ENCODE measurements around the gene PLEKHH2. TPM values are rescaled to one million over a fixed set of nuclear protein-coding genes. Genes with fewer than 3 reads are reported as not detected.
A peak's percentile ranks its signal among the peaks of the same experiment; 100 is the strongest.

Gene PLEKHH2
- total RNA-seq, 2 experiments from 2014 or later: 0.20 to 0.40 TPM

- no peaks in the 10 kb centered on the region for H3K27me3 Mint-ChIP-seq
- no peak overlapping the region for H3K27ac Mint-ChIP-seq
- no peak overlapping the region for H3K4me3 Mint-ChIP-seq
- no peak for DNase-seq
- POLR2A ChIA-PET: no interaction called here
- no peaks in the 10 kb centered on the region for H3K9me3 Mint-ChIP-seq
- CTCF ChIA-PET: interaction anchor here (2.2 kb wide), 1 partner anchor 12 kb away, joined by 6 read pairs; the partner anchor contains the start of gene DYNC2LI1
- H3K36me3 Mint-ChIP-seq (ENCODE audit: low read depth): no peaks in the 10 kb centered on the region
- no peaks in the 10 kb centered on the region for H3K4me1 Mint-ChIP-seq
Observed at GRCh38 chr2:43762286-43762685, 125.2 kb downstream of the PLEKHH2 start.

- no peak overlapping the region for H3K27ac Mint-ChIP-seq
- POLR2A ChIA-PET: interaction anchor here (0.6 kb wide), 1 partner anchor 120 kb away, joined by 3 read pairs; no protein-coding TSS in a partner anchor
- CTCF ChIA-PET: no interaction called here
- H3K9me3 Mint-ChIP-seq: no peaks in the 10 kb centered on the region
- no peaks in the 10 kb centered on the region for H3K36me3 Mint-ChIP-seq (ENCODE audit: low read depth)
- H3K4me1 Mint-ChIP-seq: no peaks in the 10 kb centered on the region
- H3K4me3 Mint-ChIP-seq: no peak overlapping the region
- H3K27me3 Mint-ChIP-seq: no peaks in the 10 kb centered on the region
- no peak for DNase-seq
Observed at GRCh38 chr2:43763091-43763490, 126.0 kb downstream of the PLEKHH2 start.

- H3K27me3 Mint-ChIP-seq: no peaks in the 10 kb centered on the region
- H3K9me3 Mint-ChIP-seq: no peaks in the 10 kb centered on the region
- no peaks in the 10 kb centered on the region for H3K4me1 Mint-ChIP-seq
- POLR2A ChIA-PET: no interaction called here
- DNase-seq: no peak
- CTCF ChIA-PET: interaction anchor here (1.6 kb wide), 1 partner anchor 9 kb away, joined by 5 read pairs; the partner anchor contains the start of gene DYNC2LI1
- H3K4me3 Mint-ChIP-seq: no peak overlapping the region
- no peaks in the 10 kb centered on the region for H3K36me3 Mint-ChIP-seq (ENCODE audit: low read depth)
- no peak overlapping the region for H3K27ac Mint-ChIP-seq
Observed at GRCh38 chr2:43764086-43764705, 127.1 kb downstream of the PLEKHH2 start.

GRCh38 chr2:43766006-43766405 lies 128.9 kb downstream of the PLEKHH2 start:
- no peaks in the 10 kb centered on the region for H3K27me3 Mint-ChIP-seq
- DNase-seq: no peak
- POLR2A ChIA-PET: no interaction called here
- H3K4me3 Mint-ChIP-seq: no peak overlapping the region
- CTCF ChIA-PET: no interaction called here
- no peaks in the 10 kb centered on the region for H3K36me3 Mint-ChIP-seq (ENCODE audit: low read depth)
- no peaks in the 10 kb centered on the region for H3K4me1 Mint-ChIP-seq
- no peaks in the 10 kb centered on the region for H3K9me3 Mint-ChIP-seq
- no peak overlapping the region for H3K27ac Mint-ChIP-seq

- ChIA-PET POLR2A (no interaction called here), CTCF (interaction anchor here (1.3 kb wide), 2 partner anchors 9 to 13 kb away, joined by 5 to 6 read pairs; no protein-coding TSS in a partner anchor)
- Mint-ChIP-seq H3K27me3 (no peaks in the 10 kb centered on the region), H3K4me3 (peak within 1 kb of the TSS; percentile 92), H3K4me1 (peaks cover 16% of the 10 kb centered on the region), H3K36me3 (ENCODE audit: low read depth) (no peaks in the 10 kb centered on the region), H3K9me3 (no peaks in the 10 kb centered on the region), H3K27ac (peak within 1 kb of the TSS; percentile 73)
- peak; percentile 83 for DNase-seq
Observed at GRCh38 chr2:43773876-43774613, 137.0 kb downstream of the PLEKHH2 start, which contains the start of gene DYNC2LI1. DYNC2LI1 (plus strand) TSS chr2:43774039; CDS start chr2:43774139, 100 bp downstream.

GRCh38 chr2:43774617-43775016 lies 137.6 kb downstream of the PLEKHH2 start:
- no peaks in the 10 kb centered on the region for H3K9me3 Mint-ChIP-seq
- ChIA-PET POLR2A (no interaction called here), CTCF (interaction anchor here (1.3 kb wide), 1 partner anchor 13 kb away, joined by 6 read pairs; no protein-coding TSS in a partner anchor)
- no peaks in the 10 kb centered on the region for H3K27me3 Mint-ChIP-seq
- H3K36me3 Mint-ChIP-seq (ENCODE audit: low read depth): no peaks in the 10 kb centered on the region
- peak overlapping the region; percentile 92 for H3K4me3 Mint-ChIP-seq
- peak overlapping the region; percentile 63 for H3K27ac Mint-ChIP-seq
- peaks cover 16% of the 10 kb centered on the region for H3K4me1 Mint-ChIP-seq
- DNase-seq: no peak

GRCh38 chr2:43776324-43776723 lies 139.3 kb downstream of the PLEKHH2 start:
- CTCF ChIA-PET: no interaction called here
- DNase-seq: no peak
- H3K36me3 Mint-ChIP-seq (ENCODE audit: low read depth): no peaks in the 10 kb centered on the region
- no peaks in the 10 kb centered on the region for H3K27me3 Mint-ChIP-seq
- H3K4me3 Mint-ChIP-seq: no peak overlapping the region
- POLR2A ChIA-PET: no interaction called here
- H3K9me3 Mint-ChIP-seq: no peaks in the 10 kb centered on the region
- H3K4me1 Mint-ChIP-seq: peaks cover 16% of the 10 kb centered on the region
- H3K27ac Mint-ChIP-seq: no peak overlapping the region

- peaks cover 16% of the 10 kb centered on the region for H3K4me1 Mint-ChIP-seq
- POLR2A ChIA-PET: interaction anchor here (0.7 kb wide), 1 partner anchor 553 kb away, joined by 3 read pairs; no protein-coding TSS in a partner anchor
- H3K27me3 Mint-ChIP-seq: no peaks in the 10 kb centered on the region
- no peak overlapping the region for H3K4me3 Mint-ChIP-seq
- no peaks in the 10 kb centered on the region for H3K9me3 Mint-ChIP-seq
- DNase-seq: no peak
- H3K36me3 Mint-ChIP-seq (ENCODE audit: low read depth): no peaks in the 10 kb centered on the region
- CTCF ChIA-PET: no interaction called here
- H3K27ac Mint-ChIP-seq: no peak overlapping the region
Observed at GRCh38 chr2:43777306-43777926, 140.4 kb downstream of the PLEKHH2 start.

GRCh38 chr2:43778233-43778632 lies 141.2 kb downstream of the PLEKHH2 start:
- Mint-ChIP-seq H3K27ac (no peak overlapping the region), H3K4me1 (peaks cover 14% of the 10 kb centered on the region), H3K27me3 (no peaks in the 10 kb centered on the region), H3K9me3 (no peaks in the 10 kb centered on the region), H3K4me3 (no peak overlapping the region), H3K36me3 (ENCODE audit: low read depth) (no peaks in the 10 kb centered on the region)
- no peak for DNase-seq
- ChIA-PET POLR2A (no interaction called here), CTCF (no interaction called here)

GRCh38 chr2:43787895-43788294 lies 150.8 kb downstream of the PLEKHH2 start:
- POLR2A ChIA-PET: no interaction called here
- Mint-ChIP-seq H3K4me1 (no peaks in the 10 kb centered on the region), H3K4me3 (no peak overlapping the region), H3K36me3 (ENCODE audit: low read depth) (no peaks in the 10 kb centered on the region), H3K9me3 (no peaks in the 10 kb centered on the region), H3K27ac (no peak overlapping the region), H3K27me3 (no peaks in the 10 kb centered on the region)
- no peak for DNase-seq
- CTCF ChIA-PET: interaction anchor here (1.1 kb wide), 1 partner anchor 17 kb away, joined by 3 read pairs; no protein-coding TSS in a partner anchor

- Mint-ChIP-seq H3K9me3 (no peaks in the 10 kb centered on the region), H3K27me3 (no peaks in the 10 kb centered on the region), H3K36me3 (ENCODE audit: low read depth) (no peaks in the 10 kb centered on the region), H3K4me1 (no peaks in the 10 kb centered on the region), H3K27ac (no peak overlapping the region), H3K4me3 (no peak overlapping the region)
- CTCF ChIA-PET: interaction anchor here (1.1 kb wide), 1 partner anchor 16 kb away, joined by 3 read pairs; no protein-coding TSS in a partner anchor
- POLR2A ChIA-PET: no interaction called here
- no peak for DNase-seq
Observed at GRCh38 chr2:43788646-43789045, 151.6 kb downstream of the PLEKHH2 start.

GRCh38 chr2:43790147-43790546 lies 153.1 kb downstream of the PLEKHH2 start:
- ChIA-PET CTCF (interaction anchor here (0.7 kb wide), 2 partner anchors 32 to 85 kb away, joined by 3 to 5 read pairs; no protein-coding TSS in a partner anchor), POLR2A (no interaction called here)
- no peaks in the 10 kb centered on the region for H3K36me3 Mint-ChIP-seq (ENCODE audit: low read depth)
- no peaks in the 10 kb centered on the region for H3K27me3 Mint-ChIP-seq
- H3K4me3 Mint-ChIP-seq: no peak overlapping the region
- DNase-seq: no peak
- no peaks in the 10 kb centered on the region for H3K9me3 Mint-ChIP-seq
- H3K4me1 Mint-ChIP-seq: no peaks in the 10 kb centered on the region
- no peak overlapping the region for H3K27ac Mint-ChIP-seq
